Neutrophil (primary cell): Measurements from ENCODE around the gene VBP1.
"Not testable (repeated sequence)": the region's sequence is repeated elsewhere in the genome, so short reads cannot be mapped to it uniquely, and the experiment has no call there.

Experiments
- H3K27ac ChIP-seq: fragments of 200-600 bp; sonication (generic); 2 replicates; pipeline ENCODE4 v1.5.1; 2016; ENCODE audit warnings: mild to moderate bottlenecking, moderate library complexity
- H3K27me3 ChIP-seq: fragments of 200-600 bp; sonication (generic); 2 replicates; pipeline ENCODE4 v1.6.0; 2016; ENCODE audit warnings: mild to moderate bottlenecking
- H3K36me3 ChIP-seq: fragments of 200-600 bp; sonication (generic); 2 replicates; pipeline ENCODE4 v1.5.1; 2017
- H3K4me1 ChIP-seq, 2 experiments: fragments of 200-600 bp in 1 of 2; sonication (generic) in 1 of 2; 1 replicate in 1 of 2; 2 replicates in 1 of 2; pipeline versions ENCODE4 v1.5.1 to v1.6.1; 2013 to 2016; ENCODE audit warnings: low read depth in 1 of 2, low read length in 1 of 2, mild to moderate bottlenecking in 1 of 2, moderate library complexity in 1 of 2; ENCODE audit not compliant: control insufficient read depth in 1 of 2, insufficient read depth in 1 of 2
- H3K4me3 ChIP-seq, 2 experiments: fragments of 200-600 bp in 1 of 2; sonication (generic) in 1 of 2; 1 replicate in 1 of 2; 2 replicates in 1 of 2; pipeline ENCODE4 v1.5.1; 2013 to 2016; ENCODE audit warnings: low read depth in 1 of 2, low read length in 1 of 2, mild to moderate bottlenecking in 1 of 2, moderate library complexity in 1 of 2
- H3K9me3 ChIP-seq: fragments of 200-600 bp; sonication (generic); 2 replicates; pipeline ENCODE4 v1.5.1; 2016
- CTCF ChIP-seq: fragments of 200-600 bp; sonication (generic); IDR thresholded peaks from 2 replicates; pipeline ENCODE4 v1.5.1; 2016; ENCODE audit warnings: antibody characterized with exemption

VBP1 gene

GRCh38 chrX:155213731-155214130 lies 2.5 kb upstream of the VBP1 start:
- TF ChIP-seq CTCF = no peak
- H3K4me3 ChIP-seq = no peak overlapping the region
- H3K27me3 ChIP-seq = no peaks in the 10 kb centered on the region
- no peaks in the 10 kb centered on the region for H3K9me3 ChIP-seq
- H3K36me3 ChIP-seq = no peaks in the 10 kb centered on the region
- H3K4me1 ChIP-seq = peaks cover 22 to 32% of the 10 kb centered on the region in 2 experiments
- H3K27ac ChIP-seq = no peak overlapping the region

- peak overlapping the region; percentile 73 to 78 for H3K4me3 ChIP-seq
- no peak for TF ChIP-seq CTCF
- no peaks in the 10 kb centered on the region for H3K27me3 ChIP-seq
- H3K9me3 ChIP-seq = no peaks in the 10 kb centered on the region
- H3K27ac ChIP-seq = peak overlapping the region; percentile 77
- H3K36me3 ChIP-seq = peaks cover under 1% of the 10 kb centered on the region
- peaks cover 23 to 34% of the 10 kb centered on the region in 2 experiments for H3K4me1 ChIP-seq
Measured at GRCh38 chrX:155215443-155216178, 649 bp upstream of the VBP1 start.

GRCh38 chrX:155216940-155217440 lies 730 bp downstream of the VBP1 start:
- Histone ChIP-seq H3K27ac (peak overlapping the region; percentile 77), H3K9me3 (no peaks in the 10 kb centered on the region), H3K27me3 (no peaks in the 10 kb centered on the region), H3K4me3 (peak overlapping the region; percentile 73 to 78), H3K36me3 (peaks cover 8% of the 10 kb centered on the region), H3K4me1 (peaks cover 23 to 32% of the 10 kb centered on the region in 2 experiments)
- TF ChIP-seq CTCF = no peak

GRCh38 chrX:155218777-155219176 lies 2.5 kb downstream of the VBP1 start:
- Histone ChIP-seq H3K4me3 (no peak overlapping the region), H3K9me3 (no peaks in the 10 kb centered on the region), H3K27me3 (no peaks in the 10 kb centered on the region), H3K36me3 (peaks cover 12% of the 10 kb centered on the region), H3K4me1 (peaks cover 23 to 32% of the 10 kb centered on the region in 2 experiments), H3K27ac (peak overlapping the region; percentile 55)
- TF ChIP-seq CTCF = no peak

- no peak overlapping the region for H3K27ac ChIP-seq
- peaks cover 18 to 25% of the 10 kb centered on the region in 2 experiments for H3K4me1 ChIP-seq
- no peaks in the 10 kb centered on the region for H3K27me3 ChIP-seq
- H3K4me3 ChIP-seq = no peak overlapping the region
- H3K9me3 ChIP-seq = no peaks in the 10 kb centered on the region
- TF ChIP-seq CTCF = no peak
- peaks cover 13% of the 10 kb centered on the region for H3K36me3 ChIP-seq
Measured at GRCh38 chrX:155221351-155221750, 5.1 kb downstream of the VBP1 start.

- H3K9me3 ChIP-seq, H3K4me3 ChIP-seq, H3K27me3 ChIP-seq, H3K4me1 ChIP-seq, H3K27ac ChIP-seq: not testable (repeated sequence)
- peaks cover 30% of the 10 kb centered on the region for H3K36me3 ChIP-seq
Measured at GRCh38 chrX:155223746-155224145, 7.5 kb downstream of the VBP1 start.
